ENCODE data around the gene RBM7.

DNA sequence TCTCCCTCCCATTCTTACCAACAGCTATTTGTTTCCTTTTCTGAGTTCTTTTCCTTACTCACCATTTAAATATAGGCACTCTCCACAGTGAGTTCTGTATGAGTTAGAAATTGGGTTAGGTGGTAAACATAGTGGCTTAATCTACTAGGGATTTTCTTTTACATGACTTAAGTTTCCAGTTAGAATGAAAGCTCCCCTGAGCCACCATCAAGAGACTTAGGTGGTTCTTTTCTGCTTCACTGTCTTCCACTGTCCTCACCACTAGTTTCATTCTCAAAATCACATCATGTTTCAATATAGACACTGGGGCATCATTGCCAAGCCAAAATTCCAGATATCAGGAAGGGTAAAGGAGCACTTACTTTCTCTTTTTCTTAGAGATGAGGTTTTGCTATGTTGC, 29.8 kb downstream of the RBM7 start:
- TF ChIP-seq RAD21 (IDR thresholded peaks at IDR 0.05; ENCODE audit: low read depth): no peak
- TF ChIP-seq EP300 (IDR thresholded peaks at IDR 0.05; ENCODE audit: borderline replicate concordance): no peak
- TF ChIP-seq, protein P1, sequence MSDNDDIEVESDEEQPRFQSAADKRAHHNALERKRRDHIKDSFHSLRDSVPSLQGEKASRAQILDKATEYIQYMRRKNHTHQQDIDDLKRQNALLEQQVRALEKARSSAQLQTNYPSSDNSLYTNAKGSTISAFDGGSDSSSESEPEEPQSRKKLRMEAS (IDR thresholded peaks at IDR 0.05): no peak
- TF ChIP-seq TAF1 (IDR thresholded peaks at IDR 0.05; ENCODE audit: low read depth): no peak
- TF ChIP-seq FOXM1 (IDR thresholded peaks at IDR 0.05; ENCODE audit: borderline replicate concordance, low read depth): no peak
- TF ChIP-seq, protein P2, sequence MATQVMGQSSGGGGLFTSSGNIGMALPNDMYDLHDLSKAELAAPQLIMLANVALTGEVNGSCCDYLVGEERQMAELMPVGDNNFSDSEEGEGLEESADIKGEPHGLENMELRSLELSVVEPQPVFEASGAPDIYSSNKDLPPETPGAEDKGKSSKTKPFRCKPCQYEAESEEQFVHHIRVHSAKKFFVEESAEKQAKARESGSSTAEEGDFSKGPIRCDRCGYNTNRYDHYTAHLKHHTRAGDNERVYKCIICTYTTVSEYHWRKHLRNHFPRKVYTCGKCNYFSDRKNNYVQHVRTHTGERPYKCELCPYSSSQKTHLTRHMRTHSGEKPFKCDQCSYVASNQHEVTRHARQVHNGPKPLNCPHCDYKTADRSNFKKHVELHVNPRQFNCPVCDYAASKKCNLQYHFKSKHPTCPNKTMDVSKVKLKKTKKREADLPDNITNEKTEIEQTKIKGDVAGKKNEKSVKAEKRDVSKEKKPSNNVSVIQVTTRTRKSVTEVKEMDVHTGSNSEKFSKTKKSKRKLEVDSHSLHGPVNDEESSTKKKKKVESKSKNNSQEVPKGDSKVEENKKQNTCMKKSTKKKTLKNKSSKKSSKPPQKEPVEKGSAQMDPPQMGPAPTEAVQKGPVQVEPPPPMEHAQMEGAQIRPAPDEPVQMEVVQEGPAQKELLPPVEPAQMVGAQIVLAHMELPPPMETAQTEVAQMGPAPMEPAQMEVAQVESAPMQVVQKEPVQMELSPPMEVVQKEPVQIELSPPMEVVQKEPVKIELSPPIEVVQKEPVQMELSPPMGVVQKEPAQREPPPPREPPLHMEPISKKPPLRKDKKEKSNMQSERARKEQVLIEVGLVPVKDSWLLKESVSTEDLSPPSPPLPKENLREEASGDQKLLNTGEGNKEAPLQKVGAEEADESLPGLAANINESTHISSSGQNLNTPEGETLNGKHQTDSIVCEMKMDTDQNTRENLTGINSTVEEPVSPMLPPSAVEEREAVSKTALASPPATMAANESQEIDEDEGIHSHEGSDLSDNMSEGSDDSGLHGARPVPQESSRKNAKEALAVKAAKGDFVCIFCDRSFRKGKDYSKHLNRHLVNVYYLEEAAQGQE (IDR thresholded peaks at IDR 0.05; ENCODE audit: low read depth): no peak
- TF ChIP-seq CREB1 (IDR thresholded peaks at IDR 0.05; ENCODE audit: low read depth): no peak
- no peak for TF ChIP-seq ZBTB7A (IDR thresholded peaks at IDR 0.05; ENCODE audit: low read depth)
- TF ChIP-seq YY1 (IDR thresholded peaks at IDR 0.05; ENCODE audit: low read depth): no peak
- TF ChIP-seq, protein P3, sequence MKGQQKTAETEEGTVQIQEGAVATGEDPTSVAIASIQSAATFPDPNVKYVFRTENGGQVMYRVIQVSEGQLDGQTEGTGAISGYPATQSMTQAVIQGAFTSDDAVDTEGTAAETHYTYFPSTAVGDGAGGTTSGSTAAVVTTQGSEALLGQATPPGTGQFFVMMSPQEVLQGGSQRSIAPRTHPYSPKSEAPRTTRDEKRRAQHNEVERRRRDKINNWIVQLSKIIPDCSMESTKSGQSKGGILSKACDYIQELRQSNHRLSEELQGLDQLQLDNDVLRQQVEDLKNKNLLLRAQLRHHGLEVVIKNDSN (IDR thresholded peaks at IDR 0.05): no peak
- TF ChIP-seq EGR1 (IDR thresholded peaks at IDR 0.05): no peak
- no peak for TF ChIP-seq TEAD4 (IDR thresholded peaks at IDR 0.05)
